Endodermal cell (in vitro differentiated cells): ENCODE data around the gene PRSS33. TPM values are rescaled to one million over a fixed set of nuclear protein-coding genes. Genes with fewer than 3 reads are reported as not detected.

Experiments used
- DNase-seq: peaks from one replicate; pipeline ENCODE4 v3.0.0-alpha.2; 2017
- H3K27ac ChIP-seq: 2 replicates; pipeline ENCODE4 v1.5.1; 2013; ENCODE audit warnings: mild to moderate bottlenecking, low read depth, low read length, moderate library complexity
- H3K27me3 ChIP-seq: 2 replicates; pipeline ENCODE4 v1.6.1; 2013; ENCODE audit warnings: mild to moderate bottlenecking, low read length, moderate library complexity; ENCODE audit not compliant: insufficient read depth, control insufficient read depth, poor library complexity, severe bottlenecking
- H3K36me3 ChIP-seq: 2 replicates; pipeline ENCODE4 v1.7.0; 2013; ENCODE audit warnings: mild to moderate bottlenecking, low read length, moderate library complexity; ENCODE audit not compliant: control insufficient read depth, insufficient read depth
- H3K4me1 ChIP-seq: one replicate; pipeline ENCODE4 v1.7.0; 2013; ENCODE audit warnings: low read length; ENCODE audit not compliant: control insufficient read depth, insufficient read depth
- H3K4me3 ChIP-seq: 2 replicates; pipeline ENCODE4 v1.5.1; 2013; ENCODE audit warnings: mild to moderate bottlenecking, low read length, moderate library complexity
- H3K9ac ChIP-seq: 2 replicates; pipeline ENCODE4 v1.6.1; 2013; ENCODE audit warnings: mild to moderate bottlenecking, low read length, moderate library complexity; ENCODE audit not compliant: poor library complexity, severe bottlenecking; ENCODE audit errors: extremely low read depth
- H3K9me3 ChIP-seq: 2 replicates; pipeline ENCODE4 v1.6.1; 2013; ENCODE audit warnings: mild to moderate bottlenecking, low read length, moderate library complexity; ENCODE audit not compliant: control insufficient read depth
- H3K27ac Mint-ChIP-seq: 2 replicates; pipeline ENCODE4 v1.8.0; 2020; ENCODE audit warnings: mixed read lengths
- H3K27me3 Mint-ChIP-seq: 2 replicates; pipeline ENCODE4 v1.8.0; 2021; ENCODE audit warnings: mild to moderate bottlenecking, mixed read lengths; ENCODE audit not compliant: insufficient read depth
- H3K36me3 Mint-ChIP-seq: 2 replicates; pipeline ENCODE4 v1.8.0; 2020; ENCODE audit warnings: low read depth, mixed read lengths
- H3K4me1 Mint-ChIP-seq: 2 replicates; pipeline ENCODE4 v1.8.0; 2020; ENCODE audit warnings: mixed read lengths
- H3K4me3 Mint-ChIP-seq: 2 replicates; pipeline ENCODE4 v1.8.0; 2020; ENCODE audit warnings: mild to moderate bottlenecking, moderate library complexity, mixed read lengths
- H3K9me3 Mint-ChIP-seq: 2 replicates; pipeline ENCODE4 v1.8.0; 2020; ENCODE audit warnings: mild to moderate bottlenecking, mixed read lengths
- WGBS, 2 experiments: methylation state at CpG; one replicate each; pipeline versions ENCODE4 v1.1.5 to v1.1.7; 2013; ENCODE audit warnings: missing lambda C conversion rate in 2 of 2, mixed read lengths in 1 of 2; ENCODE audit not compliant: insufficient coverage in 1 of 2, insufficient read length in 1 of 2; 5-methylcytosine and 5-hydroxymethylcytosine counted together
- total RNA-seq, 2 donors: library from RNA; stranded (reverse); fragmentation: NEBNext Ultra II Directional in 1 of 2; extraction: Animal tissue kit (Norgen Biotek cat#: 25700) in 1 of 2; gene quantifications; 2 replicates in 1 of 2; 3 replicates in 1 of 2; pipeline ENCODE4 v1.2.1, GENCODE V29; 2021
- TF ChIP-seq, protein P1 (sequence below): fragments of 200-600 bp; sonication (generic); conservative IDR thresholded peaks from 2 replicates; pipeline ENCODE4 v1.5.0; 2021; ENCODE audit warnings: antibody characterized with exemption, mild to moderate bottlenecking

Gene PRSS33
- total RNA-seq, 2 donors from 2014 or later = 0.35 TPM; not detected in 1

DNA sequence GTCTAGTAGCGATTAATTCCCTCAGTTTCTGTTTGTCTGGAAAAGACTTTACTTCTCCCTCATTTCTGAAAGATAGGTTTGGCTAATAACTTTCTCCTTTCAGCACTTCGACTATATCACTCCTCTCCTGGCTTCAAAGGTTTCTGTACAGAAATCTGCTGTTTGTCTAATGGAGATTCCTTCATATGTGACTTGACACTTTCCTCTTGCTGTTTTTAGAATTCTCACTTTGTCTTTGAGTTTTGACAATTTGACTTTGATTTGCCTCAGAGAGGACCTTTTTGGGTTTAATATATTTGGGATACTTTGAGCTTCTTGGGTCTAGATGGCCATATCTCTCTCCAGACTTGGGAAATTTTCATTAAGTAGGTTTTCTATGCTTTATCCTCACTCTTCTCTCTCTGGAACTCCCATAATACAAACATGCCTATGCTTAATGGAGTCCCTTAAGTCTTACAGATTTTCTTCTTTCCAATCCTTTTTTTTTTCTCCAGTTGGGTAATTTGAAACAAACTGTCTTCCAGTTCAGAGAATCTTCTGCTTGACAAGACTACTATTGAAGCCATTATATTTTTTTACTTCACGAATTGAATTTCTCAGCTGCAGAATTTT lies 21.9 kb upstream of the PRSS33 start:
- Mint-ChIP-seq H3K36me3 (no peaks in the 10 kb centered on the region), H3K27ac (no peak overlapping the region), H3K27me3 (peaks cover 35% of the 10 kb centered on the region), H3K9me3 (peaks cover 11% of the 10 kb centered on the region), H3K4me3 (no peak overlapping the region), H3K4me1 (peaks cover 12% of the 10 kb centered on the region)
- Histone ChIP-seq H3K4me3 (no peak overlapping the region), H3K9me3 (peaks cover 2% of the 10 kb centered on the region), H3K27me3 (peaks cover 4% of the 10 kb centered on the region), H3K9ac (no peak overlapping the region), H3K36me3 (no peaks in the 10 kb centered on the region), H3K27ac (no peak overlapping the region), H3K4me1 (peaks cover 5% of the 10 kb centered on the region)
- 82 to 91% methylated on average over 2 of the region's 3 CpGs for WGBS, 2 experiments
- no peak for DNase-seq
- TF ChIP-seq, protein P1, sequence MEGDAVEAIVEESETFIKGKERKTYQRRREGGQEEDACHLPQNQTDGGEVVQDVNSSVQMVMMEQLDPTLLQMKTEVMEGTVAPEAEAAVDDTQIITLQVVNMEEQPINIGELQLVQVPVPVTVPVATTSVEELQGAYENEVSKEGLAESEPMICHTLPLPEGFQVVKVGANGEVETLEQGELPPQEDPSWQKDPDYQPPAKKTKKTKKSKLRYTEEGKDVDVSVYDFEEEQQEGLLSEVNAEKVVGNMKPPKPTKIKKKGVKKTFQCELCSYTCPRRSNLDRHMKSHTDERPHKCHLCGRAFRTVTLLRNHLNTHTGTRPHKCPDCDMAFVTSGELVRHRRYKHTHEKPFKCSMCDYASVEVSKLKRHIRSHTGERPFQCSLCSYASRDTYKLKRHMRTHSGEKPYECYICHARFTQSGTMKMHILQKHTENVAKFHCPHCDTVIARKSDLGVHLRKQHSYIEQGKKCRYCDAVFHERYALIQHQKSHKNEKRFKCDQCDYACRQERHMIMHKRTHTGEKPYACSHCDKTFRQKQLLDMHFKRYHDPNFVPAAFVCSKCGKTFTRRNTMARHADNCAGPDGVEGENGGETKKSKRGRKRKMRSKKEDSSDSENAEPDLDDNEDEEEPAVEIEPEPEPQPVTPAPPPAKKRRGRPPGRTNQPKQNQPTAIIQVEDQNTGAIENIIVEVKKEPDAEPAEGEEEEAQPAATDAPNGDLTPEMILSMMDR = no peak

DNA sequence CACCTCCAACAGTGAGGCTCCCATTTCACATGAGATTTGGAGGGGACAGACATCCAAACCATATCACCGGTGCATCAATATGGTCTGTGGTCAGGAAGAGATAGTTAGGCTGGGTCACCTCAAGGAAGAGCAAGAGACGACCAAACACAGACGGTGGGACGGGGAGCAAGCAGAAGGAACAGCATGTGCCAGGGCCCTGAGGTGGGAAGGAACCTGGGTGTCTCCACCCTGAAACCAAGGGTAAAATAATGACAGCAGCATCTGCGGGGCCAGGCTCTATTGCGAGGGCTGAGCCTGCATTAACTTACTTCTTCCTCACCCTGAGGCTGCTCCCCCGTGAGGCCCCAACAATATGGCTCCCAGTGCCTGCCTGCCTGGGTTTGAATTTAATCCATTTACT lies 20.8 kb upstream of the PRSS33 start:
- peaks cover 4% of the 10 kb centered on the region for H3K27me3 ChIP-seq
- Mint-ChIP-seq H3K27ac (no peak overlapping the region), H3K4me3 (no peak overlapping the region), H3K36me3 (no peaks in the 10 kb centered on the region), H3K9me3 (peaks cover 19% of the 10 kb centered on the region), H3K27me3 (peaks cover 41% of the 10 kb centered on the region), H3K4me1 (peaks cover 12% of the 10 kb centered on the region)
- no peaks in the 10 kb centered on the region for H3K36me3 ChIP-seq
- peak; percentile 26 for DNase-seq
- TF ChIP-seq, protein P1 = no peak
- 91 to 95% methylated on average over 3 to 7 of the region's 7 CpGs for WGBS, 2 experiments
- H3K4me3 ChIP-seq = no peak overlapping the region
- H3K9me3 ChIP-seq = peaks cover 12% of the 10 kb centered on the region
- H3K9ac ChIP-seq = no peak overlapping the region
- H3K4me1 ChIP-seq = peaks cover 5% of the 10 kb centered on the region
- no peak overlapping the region for H3K27ac ChIP-seq

DNA sequence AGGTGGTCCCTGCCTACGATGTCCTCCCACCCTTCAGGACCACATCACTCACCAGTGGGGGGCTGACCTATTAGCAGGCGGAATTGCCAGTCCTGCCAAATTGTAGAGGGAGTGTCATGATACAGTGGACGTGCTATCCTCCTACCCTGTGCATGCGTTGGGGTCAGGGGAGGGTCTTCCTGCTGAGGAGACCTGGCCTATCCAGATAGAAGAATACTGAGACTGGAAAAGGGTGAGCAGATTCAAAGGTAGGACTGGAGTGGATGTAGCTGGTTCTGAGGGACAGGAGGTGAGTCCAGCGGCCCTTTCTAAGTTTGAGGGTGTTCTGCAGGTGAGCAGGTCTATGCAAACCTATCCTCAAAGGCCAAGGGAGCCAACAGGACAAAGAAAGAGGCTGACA lies 18.9 kb upstream of the PRSS33 start:
- WGBS, 2 experiments = 78 to 81% methylated on average over 3 to 5 of the region's 5 CpGs
- peaks cover 18% of the 10 kb centered on the region for H3K9me3 ChIP-seq
- H3K27me3 ChIP-seq = peaks cover 4% of the 10 kb centered on the region
- no peak for DNase-seq
- H3K4me3 ChIP-seq = no peak overlapping the region
- no peak overlapping the region for H3K27ac ChIP-seq
- Mint-ChIP-seq H3K4me1 (no peaks in the 10 kb centered on the region), H3K27me3 (peaks cover 41% of the 10 kb centered on the region), H3K9me3 (peaks cover 27% of the 10 kb centered on the region), H3K4me3 (no peak overlapping the region), H3K36me3 (no peaks in the 10 kb centered on the region), H3K27ac (no peak overlapping the region)
- TF ChIP-seq, protein P1 = no peak
- no peaks in the 10 kb centered on the region for H3K36me3 ChIP-seq
- H3K9ac ChIP-seq = no peak overlapping the region
- H3K4me1 ChIP-seq = no peaks in the 10 kb centered on the region
